Vein endothelial cell (primary cell): ENCODE measurements around the gene ATP9A. TPM values are rescaled to one million over a fixed set of nuclear protein-coding genes. Genes with fewer than 3 reads are reported as not detected.

Source experiments
- total RNA-seq: library from RNA; depleted of rRNA; stranded (reverse); fragments of >200 nt; gene quantifications from 2 replicates; pipeline ENCODE4 v1.2.3, GENCODE V29; 2012

Gene ATP9A
- total RNA-seq = 33.3 and 40.5 TPM in 2 replicates

GRCh38 chr20:51767867-51768758, at the start of gene ATP9A:
TSS of gene ATP9A (minus strand) at chr20:51768390. CDS start at chr20:51768369, 21 bp downstream.

GRCh38 chr20:51802170-51802751, 34.1 kb upstream of the ATP9A start, which contains the start of gene SALL4:
TSS of gene SALL4 (minus strand) at chr20:51802521. CDS start at chr20:51802408, 113 bp downstream.

Other genes starting within 250 kb of the ATP9A start
- gene NFATC2, start 225.7 kb downstream of the ATP9A start, total RNA-seq = 6.9 and 8.2 TPM in 2 replicates
- 0.38 and 0.65 TPM in 2 replicates for gene SALL4, start 34.1 kb upstream of the ATP9A start, total RNA-seq